GM19351 (cell line): ENCODE measurements around the gene ARID3A.
A peak's percentile ranks its signal among the peaks of the same experiment; 100 is the strongest.
"Not testable (repeated sequence)": the region's sequence is repeated elsewhere in the genome, so short reads cannot be mapped to it uniquely, and the experiment has no call there.

Experiments used
- ATAC-seq: cut with Tn5 transposase; IDR thresholded peaks from one replicate; pipeline ENCODE4 v1.9.1; 2021; ENCODE audit warnings: mild to moderate bottlenecking, moderate library complexity; ENCODE audit not compliant: unreplicated experiment

ARID3A gene

DNA sequence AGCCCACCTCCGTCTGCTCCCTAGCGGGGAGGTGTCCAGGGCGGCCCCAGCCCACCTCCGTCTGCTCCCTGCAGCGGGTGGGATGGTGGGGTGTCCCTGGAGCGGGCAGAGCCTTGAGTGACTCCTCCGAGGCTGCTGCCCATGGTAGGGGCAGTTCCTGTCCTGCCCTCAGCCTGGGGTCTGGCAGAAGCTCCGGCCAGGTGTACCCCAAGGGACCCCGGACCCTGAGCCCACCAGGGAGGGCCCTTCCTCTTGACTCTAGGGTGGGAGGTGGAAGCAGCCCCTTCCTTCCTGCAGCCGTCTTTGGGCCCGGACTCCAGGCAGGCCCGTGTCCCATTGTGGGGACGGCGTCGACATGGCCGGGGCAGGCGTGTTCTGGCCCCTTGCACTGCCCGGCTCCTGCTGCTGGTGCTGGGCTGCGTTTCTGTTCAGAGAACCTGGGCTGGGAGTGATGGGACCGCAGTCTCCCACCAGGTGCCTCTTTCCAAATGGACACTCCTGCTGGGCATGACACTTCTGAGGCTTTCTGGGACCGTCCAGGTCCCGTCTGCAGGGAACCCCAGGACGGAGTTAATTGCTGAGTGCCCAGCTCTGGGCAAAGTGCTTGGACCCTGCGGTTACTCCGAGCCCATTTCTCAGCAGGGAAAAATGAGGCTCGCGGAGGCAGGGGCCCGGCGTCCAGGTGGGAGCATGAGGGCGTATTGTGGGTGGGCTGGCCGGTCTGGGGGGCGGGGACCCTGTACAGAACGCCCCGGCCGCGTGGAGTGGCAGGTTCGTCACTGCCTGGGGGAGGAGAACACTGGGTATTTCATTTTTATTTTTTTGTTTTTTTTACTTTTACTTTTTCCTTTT is 19.8 kb downstream of the ARID3A start:
- ATAC-seq = no peak

DNA sequence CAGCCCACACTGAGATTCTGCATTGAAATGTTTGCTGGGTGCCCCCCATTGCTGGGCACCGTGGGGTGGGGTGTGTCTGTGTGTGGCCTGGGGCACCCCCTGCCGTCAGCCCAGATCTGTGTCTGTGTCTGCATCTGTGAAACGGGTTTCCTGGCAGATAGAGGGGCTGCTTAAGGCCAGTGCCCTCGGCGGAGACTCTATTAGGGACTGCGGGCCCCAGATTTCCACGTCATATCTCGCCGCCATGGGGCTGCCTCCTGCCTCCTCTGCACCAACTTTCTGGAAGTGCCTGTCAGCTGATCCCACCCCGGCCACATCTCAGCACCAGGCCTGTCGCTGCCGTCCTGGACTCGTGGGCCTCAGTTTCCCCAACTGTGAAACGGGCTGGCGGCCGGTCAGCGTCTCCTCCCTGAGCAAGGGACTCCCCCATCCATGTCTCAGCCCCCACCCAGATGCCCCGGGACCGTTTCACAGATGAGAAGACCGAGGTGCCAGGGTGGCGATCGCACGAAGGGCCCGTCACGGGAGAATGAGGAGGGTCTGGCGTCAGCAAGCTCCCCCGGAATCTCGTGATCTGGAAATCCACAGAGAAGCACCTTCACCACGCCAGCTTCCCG is 21.4 kb downstream of the ARID3A start:
- no peak for ATAC-seq

DNA sequence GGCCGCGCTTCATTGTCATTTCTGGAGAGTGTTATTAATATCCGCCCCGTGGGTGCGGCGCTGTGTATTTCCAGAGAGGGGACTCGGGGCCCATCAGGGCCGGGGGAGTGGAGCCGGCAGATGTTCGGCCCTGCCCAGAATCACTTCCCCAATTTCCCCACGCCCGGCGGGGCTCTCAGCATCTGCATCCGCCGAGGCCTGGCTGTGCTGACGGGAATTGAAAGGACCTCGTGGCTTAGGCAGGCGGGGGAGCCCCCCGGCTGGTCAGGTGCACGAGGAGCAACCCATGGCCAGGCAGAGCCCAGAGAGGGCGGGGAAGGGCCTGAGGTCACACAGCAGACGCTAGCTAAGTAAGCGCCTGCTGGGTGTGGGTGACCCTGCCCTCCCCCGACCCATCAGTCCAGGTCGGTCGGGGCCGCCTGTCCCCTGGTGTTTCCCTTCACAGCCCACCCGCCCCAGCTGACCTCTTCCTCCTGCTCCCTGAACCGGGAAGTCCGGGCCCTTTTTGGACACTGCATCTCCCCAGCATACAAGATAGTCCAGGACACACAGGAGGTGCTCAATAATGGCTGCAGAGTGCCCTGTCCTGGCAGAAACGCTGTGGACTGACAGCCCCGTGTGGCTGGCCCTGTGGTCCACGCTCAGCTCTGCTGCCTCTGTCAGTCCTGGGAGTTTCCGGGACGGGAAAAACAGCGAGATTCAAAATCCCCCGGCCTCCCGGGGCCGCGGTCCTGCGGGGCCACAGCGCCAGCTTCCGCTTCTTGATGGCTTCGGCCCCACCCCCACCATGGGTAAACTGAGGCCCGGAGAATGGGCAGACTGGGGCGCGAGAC is 22.1 kb downstream of the ARID3A start:
- ATAC-seq = peak; percentile 61

DNA sequence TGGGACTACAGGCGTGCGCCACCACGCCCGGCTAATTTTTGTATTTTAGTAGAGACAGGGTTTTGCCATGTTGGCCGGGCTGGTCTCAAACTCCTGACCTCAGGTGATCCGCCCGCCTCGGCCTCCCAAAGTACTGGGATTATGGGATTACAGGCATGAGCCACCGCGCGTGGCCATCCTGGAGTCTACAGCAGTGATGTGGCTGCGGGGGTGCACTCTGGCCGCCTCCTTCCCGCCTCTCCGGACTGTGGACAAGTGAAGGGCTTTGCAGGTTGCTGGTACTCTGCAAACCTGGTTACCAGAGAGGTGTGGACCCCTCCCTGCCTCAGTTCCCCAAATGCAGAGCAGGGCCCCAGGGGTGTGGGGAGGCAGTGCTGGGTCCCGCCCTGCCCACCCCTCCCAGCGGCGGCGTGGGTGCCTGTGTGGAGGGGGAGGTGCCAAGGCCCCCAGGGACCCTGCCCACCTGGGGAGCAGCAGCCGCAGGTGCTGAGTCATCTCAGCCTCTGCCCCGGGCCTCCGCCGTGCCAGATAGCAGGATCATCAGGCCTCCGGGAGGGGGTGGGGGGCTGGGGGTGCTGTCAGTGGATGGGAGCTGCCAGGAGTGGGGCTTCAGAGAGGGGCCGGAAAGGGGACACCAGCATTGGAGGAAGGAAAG is 23.1 kb downstream of the ARID3A start:
- no peak for ATAC-seq

DNA sequence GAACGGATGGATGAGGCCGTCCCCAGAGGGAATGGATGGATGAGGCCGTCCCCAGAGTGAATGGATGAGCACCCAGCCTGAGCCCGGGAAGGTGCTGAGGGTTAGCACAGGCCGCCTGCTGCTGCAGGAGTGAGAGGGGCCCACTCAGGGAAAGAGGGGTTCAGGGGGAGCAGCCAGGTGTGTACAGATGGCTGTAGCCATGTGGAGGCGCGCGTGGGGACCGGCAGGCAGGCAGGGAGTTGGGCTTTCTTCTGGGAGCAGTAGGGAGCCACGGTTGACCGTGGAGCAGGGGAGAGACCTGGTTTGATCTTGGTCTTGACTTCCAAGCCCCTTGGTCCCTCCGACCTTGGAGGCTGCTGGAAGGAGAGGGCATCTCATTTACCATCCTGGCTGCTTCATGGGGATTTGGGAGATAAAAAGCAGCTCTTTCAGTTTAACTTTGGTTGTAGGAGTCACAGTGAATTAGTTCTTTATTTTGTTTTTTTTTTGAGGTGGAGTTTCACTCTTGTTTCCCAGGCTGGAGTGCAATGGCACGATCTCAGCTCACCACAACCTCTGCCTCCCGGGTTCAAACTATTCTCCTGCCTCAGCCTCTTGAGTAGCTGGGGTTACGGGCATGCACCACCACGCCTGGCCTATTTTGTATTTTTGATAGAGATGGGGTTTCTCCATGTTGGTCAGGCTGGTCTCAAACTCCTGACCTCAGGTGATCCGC is 24.7 kb downstream of the ARID3A start:
- ATAC-seq = no peak

DNA sequence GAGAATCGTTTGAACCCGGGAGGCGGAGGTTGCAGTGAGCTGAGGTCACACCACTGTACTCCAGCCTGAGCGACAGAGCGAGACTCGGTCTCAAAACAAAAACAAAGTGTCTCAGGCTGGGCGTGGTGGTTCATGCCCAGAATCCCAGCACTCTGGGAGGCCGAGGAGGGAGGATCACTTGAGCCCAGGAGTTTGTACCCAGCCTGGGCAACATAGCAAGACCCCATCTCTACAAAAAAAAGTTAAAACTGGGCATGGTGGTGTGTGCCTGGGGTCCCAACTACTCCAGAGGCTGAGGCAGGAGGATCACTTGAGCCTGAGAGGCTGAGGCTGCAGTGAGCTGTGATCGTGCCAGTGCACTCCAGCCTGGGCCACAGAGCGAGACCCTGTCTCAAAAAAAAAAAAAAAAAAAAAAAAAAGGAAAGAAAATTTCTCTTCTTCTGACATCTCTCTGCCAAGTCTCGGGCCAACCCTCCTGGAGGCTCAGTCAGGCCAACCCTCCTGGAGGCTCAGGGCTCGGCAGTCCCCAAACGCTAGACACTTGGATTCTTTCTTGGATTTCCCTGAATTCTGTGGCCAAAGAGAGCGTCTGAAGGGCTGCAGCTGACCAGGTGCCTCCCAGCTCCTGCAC is 26.3 kb downstream of the ARID3A start:
- no peak for ATAC-seq

DNA sequence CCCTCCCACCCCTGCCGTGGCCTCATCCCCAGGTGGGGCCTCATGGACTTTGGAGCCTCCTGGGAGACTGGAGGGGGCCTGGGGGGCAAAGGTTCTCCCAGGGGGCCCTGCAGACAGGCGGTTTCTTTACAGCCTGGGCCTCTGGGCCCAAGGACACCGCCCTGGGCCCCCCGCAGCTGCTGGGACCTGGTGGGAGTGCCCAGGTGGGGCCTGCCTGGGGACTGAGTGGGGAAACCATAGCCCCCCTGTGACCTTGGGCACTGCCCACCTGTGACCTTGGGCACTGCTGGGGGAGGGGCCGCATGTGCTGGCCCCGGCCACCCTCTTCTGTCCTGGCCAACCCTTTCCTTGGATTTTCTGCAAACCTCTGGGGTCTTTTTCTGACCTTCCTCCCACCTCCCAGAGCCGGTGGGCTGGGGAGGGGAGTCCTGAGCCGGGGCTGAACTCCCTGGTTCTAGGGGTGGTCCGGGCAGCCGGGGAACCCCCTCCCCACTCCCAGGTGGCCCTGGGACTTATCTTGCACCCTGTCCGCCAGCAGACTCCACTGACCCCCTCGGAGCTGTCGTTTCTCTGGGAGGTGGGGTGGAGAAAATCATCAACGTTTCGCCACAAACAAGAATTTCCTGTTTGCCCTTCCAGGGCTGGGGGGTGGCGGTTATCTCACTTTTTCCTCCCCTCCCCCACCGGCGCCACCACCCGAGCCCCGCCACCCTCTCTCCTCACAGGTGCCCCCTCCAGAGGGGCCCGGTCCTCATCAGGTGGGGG is 27.0 kb downstream of the ARID3A start:
- no peak for ATAC-seq

DNA sequence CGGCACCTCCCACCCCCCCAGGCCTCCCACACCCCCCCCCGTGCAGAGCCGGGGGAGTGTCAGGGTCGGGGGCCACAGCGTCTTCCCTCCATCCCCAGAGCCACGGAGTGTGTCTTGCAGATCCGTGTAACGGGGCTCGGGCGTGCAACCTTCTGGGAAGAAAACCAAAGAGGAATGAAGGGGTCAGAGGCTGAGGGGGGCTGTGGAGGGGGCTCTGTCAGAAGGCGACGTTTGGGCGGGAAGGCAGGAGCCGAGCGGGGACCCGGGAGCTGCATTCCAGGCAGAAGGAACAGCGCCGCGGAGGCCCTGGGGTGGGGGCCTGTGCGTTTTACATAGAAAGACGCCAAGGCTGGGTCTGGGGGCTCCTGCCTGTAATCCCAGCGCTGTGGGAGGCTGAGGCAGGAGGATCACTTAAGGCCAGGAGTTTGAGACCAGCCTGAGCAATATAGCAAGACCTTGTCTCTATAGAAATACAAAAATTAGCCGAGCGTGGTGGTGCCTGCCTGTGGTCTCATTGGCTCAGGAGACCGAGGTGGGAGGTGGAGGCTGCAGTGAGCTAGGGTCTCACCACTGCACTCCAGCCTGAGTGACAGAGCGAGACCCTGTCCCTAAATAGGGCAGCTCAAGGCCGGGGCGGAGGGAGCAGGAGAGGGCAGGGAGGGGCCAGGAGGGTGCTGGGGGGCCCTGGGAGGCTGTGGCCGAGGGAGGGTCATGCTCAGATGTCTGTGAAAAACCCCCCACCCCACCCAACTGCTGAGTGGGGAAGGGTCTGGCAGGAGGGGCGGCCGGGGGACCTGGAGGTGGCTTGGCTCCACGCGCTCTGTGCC is 27.8 kb downstream of the ARID3A start:
- no peak for ATAC-seq

DNA sequence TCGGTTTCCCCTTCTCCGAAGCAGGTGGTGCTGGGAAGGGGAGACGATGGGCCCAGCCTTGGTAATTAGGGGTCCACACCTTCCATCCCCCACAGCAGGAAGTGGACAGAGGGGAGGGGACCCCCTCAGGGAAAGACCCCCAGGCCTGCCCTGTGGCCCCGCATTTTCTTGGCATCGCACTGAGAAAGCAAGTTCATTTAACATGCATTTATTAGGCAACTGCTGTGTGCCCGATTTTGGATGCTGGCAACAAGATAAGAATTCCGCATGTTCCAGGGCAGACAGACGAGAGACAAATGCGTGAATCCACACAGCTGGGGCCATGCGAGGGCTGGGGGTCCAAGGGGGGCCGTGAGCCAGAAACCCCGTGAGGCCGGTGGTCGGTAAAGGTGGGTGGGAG is 28.4 kb downstream of the ARID3A start:
- ATAC-seq = no peak

DNA sequence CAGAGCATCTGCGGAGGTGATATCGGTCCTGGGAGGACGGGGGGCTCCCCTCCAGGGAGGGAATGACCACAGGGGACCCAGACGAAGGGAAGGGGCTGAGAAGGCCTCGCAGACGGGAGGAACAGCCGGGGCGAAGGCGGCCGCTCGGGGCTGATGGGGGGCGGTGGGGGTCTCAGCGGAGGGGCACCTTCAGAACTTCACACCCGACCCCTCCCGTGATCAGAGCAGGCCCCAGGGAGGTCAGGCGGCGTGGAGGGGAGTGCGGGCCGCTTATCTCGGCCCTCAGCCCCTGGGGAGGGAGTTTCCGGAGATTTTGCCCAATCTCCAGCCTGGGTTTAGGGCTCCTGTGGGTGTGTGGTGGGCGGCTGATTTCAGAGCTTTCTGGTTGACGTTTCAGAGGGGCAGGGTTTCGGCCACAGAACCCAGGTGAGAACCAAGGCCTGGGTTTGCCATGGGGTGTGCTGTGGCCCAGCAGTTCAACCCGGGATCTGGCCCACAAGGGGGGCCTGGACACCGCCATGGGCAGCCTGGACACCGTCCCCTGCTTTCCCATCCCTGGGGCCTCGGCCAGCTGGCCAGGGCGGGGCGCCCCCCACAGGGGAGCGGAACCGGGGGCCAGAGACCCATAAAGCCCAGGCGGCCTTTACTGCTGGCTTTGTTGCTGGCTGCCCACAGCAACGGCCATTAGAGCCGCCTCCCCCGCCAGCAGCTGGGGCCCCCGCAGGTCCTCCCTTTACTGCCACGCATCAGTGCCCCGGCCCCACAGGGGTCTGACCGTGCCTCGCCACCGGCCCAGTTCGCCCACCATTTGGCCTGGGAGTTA is 29.0 kb downstream of the ARID3A start:
- no peak for ATAC-seq

DNA sequence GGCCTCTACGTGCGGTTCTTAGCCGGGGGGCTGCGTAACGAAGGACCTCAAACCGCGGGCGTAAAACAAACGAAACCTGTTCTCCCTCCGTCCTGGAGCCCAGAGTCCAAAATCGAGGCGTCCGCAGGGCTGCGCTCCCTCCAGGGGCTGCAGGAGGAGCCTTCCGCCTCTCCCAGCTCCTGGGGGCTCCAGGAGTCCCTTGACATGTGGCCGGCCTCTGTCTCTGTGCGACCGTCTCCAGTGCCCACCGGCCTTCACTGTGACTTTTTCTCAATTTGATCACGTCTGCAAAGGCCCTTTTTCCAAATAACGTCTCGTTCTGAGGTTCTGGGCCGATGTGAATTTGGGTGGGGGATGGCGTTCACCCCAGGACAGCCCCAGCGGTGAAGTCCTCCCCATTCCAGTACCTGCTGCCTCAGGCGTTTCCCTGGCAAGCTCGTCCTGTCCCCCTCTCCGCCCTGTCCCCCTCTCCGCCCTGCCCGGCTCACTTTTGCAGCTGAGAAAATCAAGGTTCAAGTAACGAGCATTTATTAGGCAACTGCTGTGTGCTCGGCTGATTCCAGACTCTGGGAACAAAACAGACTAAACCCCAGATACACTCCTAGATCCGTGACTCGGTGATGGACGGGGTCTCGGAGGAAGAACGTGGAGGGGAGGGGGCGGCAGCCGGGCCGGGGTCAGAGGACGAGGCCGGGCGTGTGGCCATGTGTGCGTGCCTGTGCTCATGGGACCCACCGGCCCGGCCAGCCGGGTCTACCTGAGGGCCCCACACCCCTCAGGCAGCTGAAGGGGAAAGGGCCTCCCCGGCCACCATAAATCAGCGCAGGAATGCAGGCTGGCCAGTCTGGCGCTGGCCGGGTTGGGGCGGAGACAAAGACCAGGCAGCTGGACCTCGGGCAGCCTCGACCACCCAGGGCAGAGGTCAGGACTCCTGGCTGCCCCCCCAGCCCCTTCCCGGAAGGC is 30.2 kb downstream of the ARID3A start:
- no peak for ATAC-seq

DNA sequence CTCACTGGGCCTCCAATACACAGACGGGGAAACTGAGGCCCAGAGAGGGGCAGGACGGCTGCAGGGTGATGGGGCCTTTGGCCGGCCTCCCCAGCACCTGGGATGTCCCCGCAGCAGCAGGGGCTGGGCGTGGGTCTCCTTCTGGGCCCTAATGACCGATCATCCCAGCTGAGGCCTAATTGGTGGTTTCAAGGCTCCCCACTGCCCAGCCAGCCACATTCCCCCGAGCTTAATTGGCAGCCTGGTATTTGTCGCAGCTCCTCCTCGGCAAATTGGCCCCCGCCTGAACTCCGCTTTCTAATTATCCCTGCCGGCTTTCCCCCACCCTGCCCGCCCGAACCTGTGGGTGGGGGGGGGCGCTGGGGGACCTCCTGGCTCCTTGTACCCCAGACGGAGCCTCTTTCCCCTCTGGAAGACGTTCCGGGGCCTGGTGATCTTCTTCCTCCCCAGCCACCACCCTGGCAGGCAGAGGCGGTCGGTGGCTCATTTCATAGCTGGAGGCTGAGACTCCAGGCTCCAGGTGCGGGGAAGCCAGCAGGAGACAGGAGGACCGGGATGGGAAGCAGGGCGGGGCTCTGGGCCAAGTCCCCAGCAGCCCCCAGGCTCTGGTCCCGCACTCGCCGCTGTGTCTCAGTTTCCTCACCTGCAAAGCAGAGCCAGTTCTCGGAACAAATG is 31.1 kb downstream of the ARID3A start:
- ATAC-seq = no peak

DNA sequence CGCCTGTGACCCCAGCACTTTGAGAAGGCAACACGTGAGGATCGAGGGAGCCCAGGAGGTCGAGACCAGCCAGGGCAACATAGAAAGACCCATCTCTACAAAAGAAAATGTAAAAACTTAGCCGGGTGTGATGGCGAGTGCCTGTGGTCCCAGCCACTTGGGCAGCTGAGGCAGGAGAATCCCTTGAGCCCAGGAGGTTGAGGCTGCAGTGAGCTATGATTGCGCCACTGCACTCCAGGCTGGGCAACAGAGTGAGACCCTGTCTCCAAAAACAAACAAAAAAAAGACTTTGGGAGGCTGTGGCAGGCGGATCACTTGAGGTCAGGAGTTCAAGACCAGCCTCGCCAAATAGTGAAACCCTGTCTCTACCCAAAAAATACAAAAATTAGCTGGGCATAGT is 31.7 kb downstream of the ARID3A start:
- not testable (repeated sequence) for ATAC-seq

DNA sequence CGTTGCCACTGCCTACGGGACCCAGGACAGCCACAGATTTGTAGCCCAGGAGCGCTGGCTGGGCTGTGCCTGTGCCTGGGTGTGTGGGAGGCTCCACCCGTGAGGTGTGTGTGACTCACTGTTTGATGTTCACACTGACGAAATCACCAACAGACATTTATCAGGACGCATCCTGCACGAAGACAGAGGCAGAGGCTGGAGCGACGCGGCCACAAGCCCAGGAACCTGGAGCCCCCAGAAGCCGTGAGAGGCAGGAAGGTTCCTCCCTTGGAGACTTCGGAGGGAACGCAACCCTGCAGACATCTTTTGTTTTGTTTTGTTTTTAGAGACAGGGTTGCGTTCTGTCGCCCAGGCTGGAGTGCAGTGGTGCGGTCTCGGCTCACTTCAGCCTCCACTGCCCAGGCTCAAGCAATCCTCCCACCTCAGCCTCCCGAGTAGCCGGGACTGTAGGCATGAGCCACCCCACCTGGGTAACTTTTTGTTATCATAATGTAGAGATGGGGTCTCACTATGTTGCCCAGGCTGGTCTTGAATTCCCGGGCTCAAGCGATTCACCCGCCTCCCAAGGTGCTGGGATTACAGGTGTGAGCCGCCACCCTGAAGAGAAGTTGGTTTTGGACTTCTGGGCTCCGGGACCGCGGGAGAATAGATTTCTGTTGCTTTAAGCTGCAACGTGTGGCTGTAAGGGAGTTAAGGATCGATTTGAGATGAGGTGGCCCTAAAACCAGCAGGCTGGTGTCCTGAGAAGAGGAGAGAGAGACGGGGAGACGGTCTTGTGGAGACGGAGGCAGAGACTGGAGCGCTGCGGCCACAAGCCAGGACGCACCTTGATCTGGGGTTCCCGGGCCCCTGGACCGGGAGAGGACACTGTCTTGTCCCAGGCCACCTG is 33.4 kb downstream of the ARID3A start:
- no peak for ATAC-seq

DNA sequence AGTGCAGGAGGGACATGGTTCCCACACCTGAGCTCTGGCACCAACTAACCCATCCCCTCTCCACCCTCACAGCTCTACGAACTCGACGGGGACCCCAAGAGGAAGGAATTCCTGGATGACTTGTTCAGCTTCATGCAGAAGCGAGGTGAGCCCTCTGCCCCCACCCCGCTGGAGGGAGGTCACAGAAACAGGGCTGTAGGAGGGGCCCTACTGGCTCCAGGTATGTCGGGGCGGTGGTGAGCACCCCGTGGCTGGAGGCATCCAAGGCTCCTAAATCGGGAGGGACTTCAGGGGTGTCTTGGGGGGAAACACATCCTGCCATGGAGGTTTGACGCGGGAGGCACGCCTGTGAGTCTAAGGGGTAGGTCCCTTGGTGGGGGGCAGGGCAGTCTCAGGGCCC is 34.2 kb downstream of the ARID3A start:
- no peak for ATAC-seq
